HG02938 (cell line): ENCODE results near the gene REEP1.

Experiments
- ATAC-seq: cut with Tn5 transposase; IDR thresholded peaks from one replicate; pipeline ENCODE4 v1.9.1; 2021; ENCODE audit warnings: mild to moderate bottlenecking, moderate library complexity; ENCODE audit not compliant: unreplicated experiment

The REEP1 gene

GRCh38 chr2:86308356-86308755 is 29.1 kb downstream of the REEP1 start:
- ATAC-seq = no peak

DNA sequence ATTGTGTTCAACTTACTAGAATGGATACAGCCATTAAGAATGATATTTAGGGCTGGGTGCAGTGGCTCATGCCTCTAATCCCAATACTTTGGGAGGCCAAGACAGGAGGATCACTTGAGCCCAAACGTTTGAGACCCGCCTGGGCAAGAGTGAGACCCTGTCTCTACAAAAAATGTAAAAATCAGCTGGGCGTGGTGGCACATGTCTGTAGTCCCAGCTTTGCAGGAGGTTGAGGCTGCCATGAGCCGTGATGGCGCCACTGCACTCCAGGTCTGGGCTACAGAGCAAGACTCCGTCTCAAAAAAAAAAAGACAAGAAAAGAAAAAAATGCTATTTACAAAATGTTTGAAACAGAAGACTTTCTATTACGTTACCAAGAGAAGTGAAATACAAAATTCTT is 30.0 kb downstream of the REEP1 start:
- no peak for ATAC-seq

GRCh38 chr2:86305915-86306254 is 31.5 kb downstream of the REEP1 start:
- ATAC-seq = no peak

- no peak for ATAC-seq
These were observed 32.1 kb downstream of the REEP1 start for GRCh38 chr2:86305195-86305914.

GRCh38 chr2:86304416-86304815 is 33.0 kb downstream of the REEP1 start:
- no peak for ATAC-seq

DNA sequence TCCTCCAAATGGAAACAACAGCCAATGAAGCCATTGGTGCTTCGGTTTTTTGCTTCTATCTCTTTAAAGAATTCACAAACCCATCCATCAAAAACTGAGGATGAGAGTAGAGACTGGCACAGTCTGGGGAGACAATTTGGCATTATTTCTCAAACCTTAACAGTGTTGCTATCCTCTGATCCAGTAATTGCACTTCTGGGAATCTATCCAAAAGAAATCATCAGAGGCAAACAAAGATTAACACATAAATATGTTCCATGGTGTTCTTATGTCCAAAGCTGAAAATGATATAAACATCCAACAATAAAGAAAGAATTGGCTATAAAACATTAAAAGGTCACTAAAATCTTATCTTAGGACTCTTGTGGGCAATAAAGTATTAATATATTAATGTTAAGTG is 35.1 kb downstream of the REEP1 start:
- ATAC-seq = no peak

DNA sequence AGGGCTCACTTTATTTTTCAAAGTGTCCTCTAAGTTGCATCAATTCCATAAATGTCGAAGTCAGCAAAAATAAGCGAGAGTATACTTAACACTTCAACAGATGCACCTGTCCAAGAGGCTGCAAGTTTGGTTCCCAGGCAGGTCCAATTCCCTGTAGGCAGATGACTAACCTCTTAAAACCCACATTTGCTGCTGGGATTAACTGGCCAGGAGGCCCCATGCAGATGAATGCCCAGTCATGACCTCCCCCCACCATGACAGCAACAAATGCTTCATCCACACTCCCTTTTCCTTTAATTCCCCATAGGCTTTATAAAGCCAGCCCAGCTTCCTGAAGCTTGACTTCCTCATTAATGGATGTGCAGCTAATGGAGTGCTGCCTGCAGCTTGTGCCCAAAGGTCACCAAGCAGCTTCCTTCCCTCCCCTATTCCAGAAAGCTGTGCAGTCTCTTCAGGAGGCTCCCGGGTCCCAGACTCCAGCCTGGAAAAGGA is 35.7 kb downstream of the REEP1 start:
- no peak for ATAC-seq

GRCh38 chr2:86301009-86301408 is 36.4 kb downstream of the REEP1 start:
- no peak for ATAC-seq

- no peak for ATAC-seq
These were observed 36.9 kb downstream of the REEP1 start for GRCh38 chr2:86300496-86300895.

- no peak for ATAC-seq
These were observed 38.7 kb downstream of the REEP1 start for GRCh38 chr2:86298411-86299390.

DNA sequence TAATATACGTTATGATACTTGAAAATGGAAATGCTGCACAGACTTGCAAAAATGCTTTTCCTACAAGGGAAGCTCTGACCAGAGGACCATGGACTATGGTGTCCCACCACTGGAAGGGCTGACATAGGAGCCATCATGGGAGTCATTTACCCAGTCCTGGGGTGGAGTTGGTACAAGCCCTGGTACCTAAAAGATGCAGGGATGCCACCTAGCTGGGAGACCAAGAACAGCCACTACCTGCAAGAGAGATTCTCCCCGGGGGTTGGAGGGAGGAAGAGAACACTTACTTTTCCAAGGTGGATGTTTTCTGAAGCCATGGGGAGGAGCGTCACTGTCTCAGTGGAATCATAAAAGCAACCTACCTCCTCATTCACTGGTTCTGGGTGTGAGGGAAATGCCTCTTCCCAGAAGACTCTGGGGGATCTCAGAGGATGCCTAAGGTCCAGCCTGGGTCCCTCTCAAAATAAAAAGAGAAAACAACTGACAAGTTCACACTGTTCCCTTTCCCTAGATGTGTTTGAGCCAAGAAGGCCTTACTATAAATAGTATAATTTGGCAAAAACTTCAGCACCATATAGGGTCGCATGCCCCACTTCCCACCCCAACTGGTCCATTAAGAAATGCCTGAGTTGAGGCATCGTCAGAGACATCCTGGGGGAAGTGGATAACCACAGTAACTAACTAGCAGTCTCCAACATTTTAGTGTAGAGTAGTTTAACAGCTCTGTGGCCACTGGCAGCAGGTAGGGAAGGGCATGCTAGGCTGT is 39.9 kb downstream of the REEP1 start:
- ATAC-seq = no peak

GRCh38 chr2:86296947-86297346 is 40.5 kb downstream of the REEP1 start:
- ATAC-seq = no peak

DNA sequence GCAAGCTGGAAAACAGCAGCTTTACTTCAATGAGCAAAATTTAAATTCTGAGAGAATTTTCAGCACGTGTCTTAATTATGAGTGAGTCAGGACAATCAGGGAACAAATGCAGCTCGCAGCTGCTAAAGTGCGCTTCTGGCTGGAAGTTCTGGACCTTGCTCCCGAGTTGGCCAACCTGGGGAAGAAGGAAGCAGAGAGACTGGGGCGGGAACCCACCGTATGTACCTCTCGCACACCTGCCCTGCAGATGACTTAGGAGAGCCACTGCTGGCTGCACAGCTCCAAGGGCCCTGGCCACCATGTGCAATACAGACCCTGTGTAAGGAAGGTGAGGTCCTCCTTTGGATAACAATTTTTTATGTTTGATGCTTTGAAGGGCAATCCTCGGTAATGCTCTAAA is 42.4 kb downstream of the REEP1 start:
- ATAC-seq = no peak

DNA sequence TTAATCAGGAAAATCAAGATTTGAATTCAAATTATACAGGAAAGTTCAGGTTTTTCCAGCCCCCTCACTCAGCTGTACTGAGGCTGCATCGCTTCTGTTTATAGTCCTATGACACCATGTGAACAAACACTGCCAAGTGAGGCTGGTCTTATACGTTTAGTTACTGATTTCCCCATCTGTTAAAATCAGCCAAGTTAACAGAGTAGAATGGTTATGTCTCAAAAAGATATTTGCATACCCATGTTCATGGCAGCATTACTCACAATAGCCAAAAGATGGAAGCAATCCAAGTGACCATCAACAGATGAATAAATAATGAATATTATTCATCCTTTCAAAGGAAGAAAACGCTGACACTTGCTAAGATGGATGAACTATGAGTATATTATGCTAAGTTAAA is 43.8 kb downstream of the REEP1 start:
- no peak for ATAC-seq

DNA sequence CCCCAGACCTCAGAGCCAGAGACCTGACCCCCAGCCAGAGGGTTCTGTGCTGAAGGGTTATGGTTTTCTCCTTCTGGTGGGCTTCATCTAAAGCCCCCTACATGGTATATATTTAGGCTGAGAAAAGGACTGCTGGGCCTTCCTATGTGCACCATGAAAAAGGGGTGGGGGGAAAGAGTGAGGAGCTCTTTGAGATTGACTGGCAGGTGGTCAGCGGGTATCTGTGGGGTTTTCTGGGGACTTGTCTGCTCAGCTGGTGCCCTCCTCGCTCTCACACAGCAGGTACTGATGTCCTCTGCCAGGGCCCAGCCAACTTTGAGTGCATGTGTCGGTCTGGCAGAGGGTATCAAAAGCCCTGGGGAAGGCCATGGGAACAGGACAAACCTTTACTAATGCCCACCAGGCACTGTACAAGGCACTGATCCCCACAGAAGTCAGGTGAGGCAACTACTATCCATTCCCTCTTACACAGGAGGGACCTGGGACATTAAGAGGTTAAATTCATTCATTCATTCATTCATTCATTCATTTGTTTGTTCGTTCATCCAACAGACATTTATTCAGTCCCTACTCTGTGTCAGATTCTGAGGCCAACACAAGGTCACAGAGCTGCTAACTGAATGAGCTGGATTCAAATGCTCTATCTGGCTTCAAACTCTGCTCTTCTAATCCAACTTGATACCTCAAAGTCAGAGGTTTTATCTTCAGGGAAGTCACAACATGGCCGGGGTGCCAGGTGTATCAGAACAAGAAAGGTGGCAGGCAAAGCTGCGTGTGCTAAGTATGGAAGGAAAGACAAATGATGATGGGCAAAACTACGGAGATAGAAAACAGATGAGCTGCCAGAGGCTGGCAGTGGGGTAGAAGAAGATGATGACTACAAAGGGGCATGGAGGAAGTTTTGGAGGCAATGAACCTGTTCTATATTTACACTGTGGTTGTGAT is 44.6 kb downstream of the REEP1 start:
- ATAC-seq = no peak

- no peak for ATAC-seq
These were observed 46.1 kb downstream of the REEP1 start for GRCh38 chr2:86291328-86291662.

DNA sequence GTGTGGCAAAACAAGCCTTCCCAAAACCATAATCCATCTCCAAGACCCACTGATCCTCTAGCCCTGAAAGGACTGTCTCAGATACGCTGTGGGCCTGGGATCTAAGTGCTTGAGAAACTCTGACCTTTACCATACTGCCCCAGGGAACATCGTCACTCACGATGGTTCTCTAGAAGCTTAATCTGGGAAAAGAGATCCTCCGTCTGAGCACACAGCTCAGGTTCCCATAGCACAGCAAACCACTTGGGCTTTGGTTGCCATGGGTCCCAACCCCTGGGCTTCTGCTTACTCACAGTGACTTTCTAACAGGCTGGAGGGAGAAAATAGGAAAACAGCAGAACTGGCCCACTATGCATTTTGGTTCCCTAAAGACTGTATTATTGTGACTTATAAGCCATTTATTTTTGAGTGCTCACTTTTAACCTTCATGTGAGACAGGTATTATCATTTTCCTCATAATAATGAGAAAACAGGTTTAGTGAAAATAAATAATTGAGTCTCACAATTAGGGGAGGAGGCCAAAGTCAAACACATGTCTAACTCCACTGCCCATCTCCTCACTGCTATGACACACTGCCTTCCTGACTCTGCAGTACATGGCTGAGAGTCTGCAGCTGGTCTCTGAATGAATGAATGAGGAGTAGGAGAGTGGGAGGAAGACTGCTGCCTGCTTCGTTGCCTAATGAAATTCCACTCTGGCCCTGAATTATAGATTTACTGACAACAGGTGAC is 46.7 kb downstream of the REEP1 start:
- ATAC-seq = no peak

GRCh38 chr2:86286516-86286915 is 50.9 kb downstream of the REEP1 start:
- no peak for ATAC-seq

DNA sequence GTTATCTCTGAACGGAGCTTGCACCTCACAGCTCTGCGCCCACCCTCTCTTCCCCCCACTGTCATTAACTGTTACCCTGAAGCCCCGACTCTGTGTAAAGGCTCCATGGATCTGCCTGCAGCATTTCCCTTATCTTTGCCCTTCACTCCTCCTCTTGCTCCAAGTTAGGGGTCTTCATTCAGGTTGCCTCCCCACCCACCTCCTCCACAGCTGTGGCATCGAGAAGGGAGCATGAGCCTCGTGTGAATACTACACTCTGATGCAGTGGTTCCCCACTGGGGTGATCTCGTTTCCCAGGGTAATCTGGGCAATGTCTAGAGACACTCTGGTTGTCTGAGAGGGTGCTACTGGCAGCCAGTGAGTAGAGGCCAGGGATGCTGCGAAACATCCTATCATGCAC is 51.4 kb downstream of the REEP1 start:
- no peak for ATAC-seq

- no peak for ATAC-seq
These were observed 51.9 kb downstream of the REEP1 start for GRCh38 chr2:86285571-86285970.
